Prostate gland (tissue), 2 donors: ENCODE measurements around the gene TRABD. TPM values are rescaled to one million over a fixed set of nuclear protein-coding genes. Genes with fewer than 3 reads are reported as not detected.
A peak's percentile ranks its signal among the peaks of the same experiment; 100 is the strongest.

Source experiments
- DNase-seq: peaks from one replicate; pipeline ENCODE4 v3.0.0-alpha.2; 2019; ENCODE audit warnings: low spot score
- H3K27ac ChIP-seq, 2 donors: fragments of 200-600 bp; sonication (generic); 2 replicates each; pipeline ENCODE4 v1.5.1; 2017 to 2019
- H3K27me3 ChIP-seq: fragments of 200-600 bp; sonication (generic); replicated peaks from 2 replicates; pipeline ENCODE4 v1.5.1; 2019; ENCODE audit not compliant: insufficient read depth
- H3K36me3 ChIP-seq, 2 donors: fragments of 200-600 bp; sonication (generic); 1 replicate in 1 of 2; 2 replicates in 1 of 2; pipeline versions ENCODE4 v1.5.1 to v1.8.1; 2017 to 2019
- H3K4me1 ChIP-seq: fragments of 200-600 bp; sonication (generic); replicated peaks from 2 replicates; pipeline ENCODE4 v1.5.1; 2019
- H3K4me3 ChIP-seq, 2 donors: fragments of 200-600 bp; sonication (generic); 2 replicates each; pipeline ENCODE4 v1.5.1; 2017 to 2019
- H3K9me3 ChIP-seq: fragments of 200-600 bp; sonication (generic); 2 replicates; pipeline ENCODE4 v1.5.1; 2017
- CTCF ChIP-seq, 4 experiments: fragments of 200-600 bp in 2 of 4; fragments of 450-650 bp in 2 of 4; sonication (generic) in 2 of 4; IDR thresholded peaks; 1 replicate in 3 of 4; 2 replicates in 1 of 4; pipeline ENCODE4 v1.5.1; 2016 to 2019; ENCODE audit warnings: antibody characterized with exemption in 4 of 4, mild to moderate bottlenecking in 2 of 4, moderate library complexity in 2 of 4
- POLR2A ChIP-seq: fragments of 450-650 bp; IDR thresholded peaks from one replicate; pipeline ENCODE4 v1.6.1; 2016; ENCODE audit warnings: antibody characterized with exemption, mild to moderate bottlenecking
- POLR2AphosphoS5 ChIP-seq: sonication (generic); formaldehyde crosslinking; IDR thresholded peaks from one replicate; pipeline ENCODE4 v1.6.1; 2017; ENCODE audit warnings: antibody characterized with exemption
- WGBS: methylation state at CpG from one replicate; pipeline ENCODE4 v1.1.5; 2018; 5-methylcytosine and 5-hydroxymethylcytosine counted together
- intact Hi-C: fragments of 100-400 bp; cut with DNase I; formaldehyde crosslinking; loops from one replicate; pipeline ENCODE4 v1.14.2; 2022
- total RNA-seq, 2 donors: library from RNA; depleted of rRNA; stranded (reverse); fragments of >200 nt; gene quantifications; one replicate each; pipeline ENCODE4 v1.1.0, GENCODE V29; 2016

Gene TRABD
- total RNA-seq, 2 donors from 2014 or later, result 39.1 to 43.1 TPM

- peak; percentile 86 for DNase-seq
- WGBS, result 1% methylated on average over 39 of the region's 105 CpGs
These were observed 14.9 kb downstream of the TRABD start, which contains the start of gene SELENOO for GRCh38 chr22:50200461-50201190. Gene SELENOO (plus strand): TSS chr22:50201011. CDS start chr22:50201037, 26 bp downstream.

GRCh38 chr22:50201191-50202129 lies 15.7 kb downstream of the TRABD start:
- Histone ChIP-seq H3K27ac (peak overlapping the region; percentile 73 to 80), H3K27me3 (no peaks in the 10 kb centered on the region), H3K4me3 (peak overlapping the region; percentile 68 to 72), H3K36me3 (no peaks in the 10 kb centered on the region), H3K9me3 (no peaks in the 10 kb centered on the region), H3K4me1 (peaks cover 5% of the 10 kb centered on the region)
- WGBS, result 3% methylated on average over 44 of the region's 115 CpGs
- DNase-seq, result no peak
- TF ChIP-seq CTCF (IDR thresholded peaks at IDR 0.05) (no peak), POLR2AphosphoS5 (no peak), POLR2A (no peak)
- intact Hi-C loops, result loop anchor here (10.0 kb wide), 1 partner anchor 267 kb away; no protein-coding TSS in a partner anchor

More at GRCh38 chr22:50200461-50201190, 14.9 kb downstream of the TRABD start, which contains the start of gene SELENOO:
- Histone ChIP-seq H3K4me1 (peaks cover 5% of the 10 kb centered on the region), H3K9me3 (no peaks in the 10 kb centered on the region), H3K4me3 (peak within 1 kb of the TSS; percentile 68 to 72), H3K27me3 (no peaks in the 10 kb centered on the region), H3K36me3 (no peaks in the 10 kb centered on the region), H3K27ac (peak within 1 kb of the TSS; percentile 73 to 80)
- intact Hi-C loops, result loop anchor here (10.0 kb wide), 1 partner anchor 266 kb away; no protein-coding TSS in a partner anchor
- TF ChIP-seq CTCF (IDR thresholded peaks at IDR 0.05) (no peak), POLR2A (peak; percentile 83), POLR2AphosphoS5 (peak; percentile 84)

GRCh38 chr22:50202130-50202666 lies 16.5 kb downstream of the TRABD start:
- Histone ChIP-seq H3K36me3 (no peaks in the 10 kb centered on the region), H3K27ac (peak overlapping the region in 1 of 2 donors; percentile 80), H3K4me1 (peaks cover 5% of the 10 kb centered on the region), H3K27me3 (no peaks in the 10 kb centered on the region), H3K9me3 (no peaks in the 10 kb centered on the region), H3K4me3 (peak overlapping the region; percentile 68 to 72)
- DNase-seq, result no peak
- WGBS, result 59% methylated on average over 13 of the region's 13 CpGs
- TF ChIP-seq POLR2AphosphoS5 (no peak), POLR2A (no peak), CTCF (IDR thresholded peaks at IDR 0.05) (no peak)
- intact Hi-C loops, result loop anchor here (10.0 kb wide), 1 partner anchor 267 kb away; no protein-coding TSS in a partner anchor

- no peak for DNase-seq
- Histone ChIP-seq H3K36me3 (no peaks in the 10 kb centered on the region), H3K9me3 (no peaks in the 10 kb centered on the region), H3K27ac (no peak overlapping the region), H3K4me3 (no peak overlapping the region), H3K4me1 (peaks cover 5% of the 10 kb centered on the region), H3K27me3 (no peaks in the 10 kb centered on the region)
- intact Hi-C loops, result loop anchor here (10.0 kb wide), 1 partner anchor 268 kb away; no protein-coding TSS in a partner anchor
- no peak for TF ChIP-seq POLR2AphosphoS5
- no peak for TF ChIP-seq CTCF (IDR thresholded peaks at IDR 0.05)
- no peak for TF ChIP-seq POLR2A
- 100% methylated on average over 1 of the region's 1 CpG for WGBS
These were observed 17.6 kb downstream of the TRABD start for GRCh38 chr22:50203288-50203687.
